GM12878 (cell line): ENCODE results near the gene INO80. TPM values are rescaled to one million over a fixed set of nuclear protein-coding genes. Genes with fewer than 3 reads are reported as not detected.

Experiments
- ATAC-seq: fragments of 200-7000 bp; cut with Tn5 transposase; 3 replicates; pipeline ENCODE4 v1.9.1; 2020; ENCODE audit warnings: mild to moderate bottlenecking, moderate library complexity
- BruUV-seq: library from RNA; stranded (reverse); fragments of 400-500 nt; replicated peaks from 2 replicates; lab custom pipeline; 2021; lab: Mats Ljungman, UMichigan
- CTCF ChIA-PET: fragments of 300-600 bp; sonication (Branson Sonifier 250); formaldehyde crosslinking; extraction: SDS; loops from one replicate; lab custom pipeline; 2021; ENCODE audit warnings: inconsistent platforms; lab: Yijun Ruan, JAX
- POLR2A ChIA-PET: fragments of 350-600 bp; formaldehyde crosslinking; extraction: SDS; loops from one replicate; lab custom pipeline; 2021; ENCODE audit warnings: inconsistent platforms; lab: Charles Lee
- RAD21 ChIA-PET: fragments of 300-600 bp; sonication (Branson Sonifier 250); formaldehyde crosslinking; loops from one replicate; lab custom pipeline; 2023; ENCODE audit warnings: antibody characterized with exemption; ENCODE audit not compliant: unreplicated experiment; lab: Charles Lee
- SMC1A ChIA-PET: fragments of 300-600 bp; sonication (Branson Sonifier 250); formaldehyde crosslinking; loops from one replicate; lab custom pipeline; 2023; ENCODE audit not compliant: unreplicated experiment, uncharacterized antibody; lab: Charles Lee
- DNase-seq: peaks from one replicate; pipeline ENCODE4 v3.0.0-alpha.2; 2011; ENCODE audit warnings: low read depth, low spot score
- FAIRE-seq: peaks from 3 replicates; lab custom pipeline; 2011; peaks lifted over from hg19 to GRCh38; lab: Jason Lieb, UNC
- H2AFZ ChIP-seq: 2 replicates; pipeline ENCODE4 v1.6.0; 2011; ENCODE audit warnings: low read depth, low read length, control low read depth; ENCODE audit not compliant: control insufficient read depth
- H3K27ac ChIP-seq: 2 replicates; pipeline ENCODE4 v1.5.1; 2011; ENCODE audit warnings: control low read depth; ENCODE audit not compliant: control insufficient read depth, insufficient read depth
- H3K27me3 ChIP-seq, 2 experiments: replicated peaks in 1 of 2; 2 replicates each; pipeline versions ENCODE4 v1.6.0 to v1.6.1; 2011; ENCODE audit warnings: low read length in 1 of 2; ENCODE audit not compliant: control insufficient read depth in 2 of 2, insufficient read depth in 2 of 2
- H3K36me3 ChIP-seq, 2 experiments: 2 replicates each; pipeline ENCODE4 v1.5.1; 2011; ENCODE audit warnings: low read length in 1 of 2; ENCODE audit not compliant: control insufficient read depth in 2 of 2, insufficient read depth in 2 of 2
- H3K4me1 ChIP-seq: 2 replicates; pipeline ENCODE4 v1.6.1; 2011; ENCODE audit warnings: mild to moderate bottlenecking, low read length, moderate library complexity, mixed read lengths; ENCODE audit not compliant: control insufficient read depth, insufficient read depth
- H3K4me2 ChIP-seq: 2 replicates; pipeline ENCODE4 v1.6.0; 2011; ENCODE audit warnings: control low read depth; ENCODE audit not compliant: control insufficient read depth, insufficient read depth
- H3K4me3 ChIP-seq: fragments of 200-600 bp; sonication (generic); 2 replicates; pipeline ENCODE4 v1.5.1; 2016
- H3K79me2 ChIP-seq: 2 replicates; pipeline ENCODE4 v1.6.0; 2011; ENCODE audit warnings: low read length; ENCODE audit not compliant: control insufficient read depth, insufficient read depth
- H3K9ac ChIP-seq: 2 replicates; pipeline ENCODE4 v1.8.0; 2011; ENCODE audit warnings: low read length, control low read depth, mixed read lengths; ENCODE audit not compliant: control insufficient read depth, insufficient read depth
- H3K9me3 ChIP-seq: replicated peaks from 3 replicates; pipeline ENCODE4 v1.5.1; 2011; ENCODE audit warnings: mild to moderate bottlenecking, low read length; ENCODE audit not compliant: control insufficient read depth, insufficient read depth
- H4K20me1 ChIP-seq: 2 replicates; pipeline ENCODE4 v1.6.0; 2011; ENCODE audit not compliant: control insufficient read depth, insufficient read depth
- BACH1 ChIP-seq: fragments of 450-650 bp; IDR thresholded peaks from 2 replicates; pipeline ENCODE4 v1.6.1; 2017; ENCODE audit warnings: mild to moderate bottlenecking, borderline replicate concordance
- BCLAF1 ChIP-seq: fragments of 450-650 bp; IDR thresholded peaks from 2 replicates; pipeline ENCODE4 v1.6.1; 2017; ENCODE audit warnings: antibody characterized with exemption, mild to moderate bottlenecking, moderate library complexity
- JUND ChIP-seq: IDR thresholded peaks from 2 replicates; pipeline ENCODE4 v1.6.1; 2012; ENCODE audit warnings: low read depth, mild to moderate bottlenecking, low read length, improper control_type of control experiment, moderate library complexity
- NFYB ChIP-seq: IDR thresholded peaks from 2 replicates; pipeline ENCODE4 v1.6.1; 2011; ENCODE audit warnings: low read depth, mild to moderate bottlenecking, low read length, improper control_type of control experiment, moderate library complexity; ENCODE audit not compliant: insufficient read depth
- PAX8 ChIP-seq: fragments of 450-650 bp; IDR thresholded peaks from 2 replicates; pipeline ENCODE4 v1.6.1; 2017; ENCODE audit warnings: mild to moderate bottlenecking, moderate library complexity
- PKNOX1 ChIP-seq: fragments of 450-650 bp; IDR thresholded peaks from 2 replicates; pipeline ENCODE4 v1.6.1; 2016; ENCODE audit warnings: mild to moderate bottlenecking
- PML ChIP-seq: IDR thresholded peaks from 2 replicates; pipeline ENCODE4 v1.6.1; 2012; ENCODE audit warnings: low read length, inconsistent platforms
- PRDM15 ChIP-seq: fragments of 450-650 bp; formaldehyde crosslinking; IDR thresholded peaks from 2 replicates; pipeline ENCODE4 v1.4.0; 2020; ENCODE audit warnings: mild to moderate bottlenecking, moderate library complexity
- SPI1 ChIP-seq: IDR thresholded peaks from 2 replicates; pipeline ENCODE4 v1.6.1; 2011; ENCODE audit warnings: low read depth, mild to moderate bottlenecking, low read length, moderate library complexity, borderline replicate concordance; ENCODE audit not compliant: insufficient read depth
- ZSCAN29 ChIP-seq: fragments of 450-650 bp; IDR thresholded peaks from 2 replicates; pipeline ENCODE4 v1.6.1; 2017; ENCODE audit warnings: mild to moderate bottlenecking, moderate library complexity
- WGBS: methylation state at CpG from one replicate; pipeline ENCODE4 v1.1.6; 2016; ENCODE audit warnings: low lambda C conversion rate; ENCODE audit not compliant: insufficient replicate concordance, insufficient coverage; ENCODE audit errors: missing lambda C conversion rate; 5-methylcytosine and 5-hydroxymethylcytosine counted together
- in situ Hi-C: fragments of 300-500 bp; cut with MboI; formaldehyde crosslinking; loops from 9 replicates; pipeline ENCODE4 v1.14.3; 2018; ENCODE audit warnings: mixed read lengths
- intact Hi-C: fragments of 100-400 bp; cut with micrococcal nuclease; formaldehyde crosslinking; loops from one replicate; pipeline ENCODE4 v1.14.2; 2022; ENCODE audit not compliant: unreplicated experiment
- polyA plus RNA-seq, 11 experiments: library from polyadenylated mRNA; depleted of rRNA in 4 of 11; unstranded in 6 of 11; stranded (reverse) in 5 of 11; fragments of >200 nt; fragmentation: Nextera tagmentation in 4 of 11; fragmentation: Illumina TruSeq in 1 of 11; extraction: Ambion mirVana in 4 of 11; extraction: Trizol in 1 of 11; gene quantifications; 1 replicate in 1 of 11; 2 replicates in 10 of 11; pipeline versions ENCODE4 v1.2.1 to v1.2.3, GENCODE V29; 2011 to 2016; ENCODE audit warnings: inconsistent platforms in 2 of 11, missing spikeins in 2 of 11, low read depth in 1 of 11
- total RNA-seq, 4 experiments: library from RNA; depleted of rRNA in 3 of 4; stranded (reverse); fragments of >200 nt in 3 of 4; fragmentation: Illumina TruSeq in 1 of 4; extraction: Trizol in 1 of 4; gene quantifications; 2 replicates each; pipeline versions ENCODE4 v1.2.1 to v1.2.3, GENCODE V29; 2013 to 2021
- TF ChIP-seq, protein P1 (sequence below): IDR thresholded peaks from 2 replicates; pipeline ENCODE4 v1.6.1; 2012; ENCODE audit warnings: mild to moderate bottlenecking, low read depth, low read length

Gene INO80
- total and polyA plus RNA-seq, 10 of the 15 experiments (the other 5 are each of a cell fraction or from before 2014, with no cell fraction given) = 4.5 to 25.0 (median 14.2) TPM

DNA sequence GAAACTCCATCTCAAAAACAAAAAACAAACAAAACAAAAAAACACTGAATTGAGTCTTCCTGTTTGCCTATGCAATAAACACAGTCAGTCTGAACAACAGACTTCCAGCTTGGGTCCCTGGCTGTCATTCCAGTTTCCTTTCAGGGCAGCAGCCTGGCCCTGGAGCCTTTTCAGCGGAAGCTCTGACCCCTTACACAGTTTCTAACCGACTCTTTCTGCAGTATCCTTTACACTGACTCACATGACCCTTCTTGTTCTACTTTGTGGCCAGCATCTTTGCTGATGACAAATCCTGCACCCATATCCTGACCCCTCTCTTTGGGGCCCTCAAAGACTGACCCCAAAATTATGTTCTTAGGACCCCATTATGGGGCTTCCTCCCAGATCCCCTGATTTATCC, 38.3 kb upstream of the INO80 start:
- ChIA-PET POLR2A (no interaction called here), SMC1A (no interaction called here), CTCF (no interaction called here), RAD21 (no interaction called here)
- intact Hi-C loops (no loop called here), in situ Hi-C loops (no loop called here)
- DNase-seq = no peak
- Histone ChIP-seq H3K27ac (no peak overlapping the region), H3K36me3 (no peaks in the 10 kb centered on the region), H3K27me3 (no peaks in the 10 kb centered on the region), H2AFZ (no peak overlapping the region), H3K79me2 (no peaks in the 10 kb centered on the region), H3K9me3 (no peaks in the 10 kb centered on the region), H3K4me1 (no peaks in the 10 kb centered on the region), H3K4me3 (no peak overlapping the region), H4K20me1 (no peaks in the 10 kb centered on the region), H3K9ac (no peak overlapping the region), H3K4me2 (no peak overlapping the region)
- 97% methylated on average over 2 of the region's 2 CpGs for WGBS
- BruUV-seq = no TSS peak
- no peak for FAIRE-seq
- no peak for ATAC-seq
- TF ChIP-seq BCLAF1 (no peak), PRDM15 (no peak), PKNOX1 (no peak), ZSCAN29 (no peak), NFYB (no peak), PML (no peak), PAX8 (no peak), SPI1 (no peak), JUND (no peak), BACH1 (no peak)
- TF ChIP-seq, protein P1, sequence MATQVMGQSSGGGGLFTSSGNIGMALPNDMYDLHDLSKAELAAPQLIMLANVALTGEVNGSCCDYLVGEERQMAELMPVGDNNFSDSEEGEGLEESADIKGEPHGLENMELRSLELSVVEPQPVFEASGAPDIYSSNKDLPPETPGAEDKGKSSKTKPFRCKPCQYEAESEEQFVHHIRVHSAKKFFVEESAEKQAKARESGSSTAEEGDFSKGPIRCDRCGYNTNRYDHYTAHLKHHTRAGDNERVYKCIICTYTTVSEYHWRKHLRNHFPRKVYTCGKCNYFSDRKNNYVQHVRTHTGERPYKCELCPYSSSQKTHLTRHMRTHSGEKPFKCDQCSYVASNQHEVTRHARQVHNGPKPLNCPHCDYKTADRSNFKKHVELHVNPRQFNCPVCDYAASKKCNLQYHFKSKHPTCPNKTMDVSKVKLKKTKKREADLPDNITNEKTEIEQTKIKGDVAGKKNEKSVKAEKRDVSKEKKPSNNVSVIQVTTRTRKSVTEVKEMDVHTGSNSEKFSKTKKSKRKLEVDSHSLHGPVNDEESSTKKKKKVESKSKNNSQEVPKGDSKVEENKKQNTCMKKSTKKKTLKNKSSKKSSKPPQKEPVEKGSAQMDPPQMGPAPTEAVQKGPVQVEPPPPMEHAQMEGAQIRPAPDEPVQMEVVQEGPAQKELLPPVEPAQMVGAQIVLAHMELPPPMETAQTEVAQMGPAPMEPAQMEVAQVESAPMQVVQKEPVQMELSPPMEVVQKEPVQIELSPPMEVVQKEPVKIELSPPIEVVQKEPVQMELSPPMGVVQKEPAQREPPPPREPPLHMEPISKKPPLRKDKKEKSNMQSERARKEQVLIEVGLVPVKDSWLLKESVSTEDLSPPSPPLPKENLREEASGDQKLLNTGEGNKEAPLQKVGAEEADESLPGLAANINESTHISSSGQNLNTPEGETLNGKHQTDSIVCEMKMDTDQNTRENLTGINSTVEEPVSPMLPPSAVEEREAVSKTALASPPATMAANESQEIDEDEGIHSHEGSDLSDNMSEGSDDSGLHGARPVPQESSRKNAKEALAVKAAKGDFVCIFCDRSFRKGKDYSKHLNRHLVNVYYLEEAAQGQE = no peak
